Measurements from ENCODE around the gene SGCB.

GRCh38 chr4:52016981-52017380 lies 21.1 kb downstream of the SGCB start:
- no peak for TF ChIP-seq CTCF (IDR thresholded peaks at IDR 0.05; ENCODE audit: low read length)
- no peak for TF ChIP-seq EZH2 (optimal IDR thresholded peaks at IDR 0.05; ENCODE audit: low read depth, low read length)
